Endothelial cell of umbilical vein (primary cell): Measurements from ENCODE around the gene DGKH. TPM values are rescaled to one million over a fixed set of nuclear protein-coding genes. Genes with fewer than 3 reads are reported as not detected.

Experiments
- BruUV-seq: library from RNA; stranded (reverse); fragments of 400-500 nt; replicated peaks from 2 replicates; lab custom pipeline; 2021; lab: Mats Ljungman, UMichigan
- CTCF ChIA-PET: fragments of 300-600, 350-600 bp; sonication (Branson Sonifier 250); formaldehyde crosslinking; loops from one replicate; lab custom pipeline; 2021; ENCODE audit warnings: antibody characterized with exemption, inconsistent platforms; lab: Charles Lee
- POLR2A ChIA-PET: fragments of 300-600, 350-600 bp; sonication (Branson Sonifier 250); formaldehyde crosslinking; loops from one replicate; lab custom pipeline; 2021; ENCODE audit warnings: antibody characterized with exemption, inconsistent platforms; lab: Charles Lee
- DNase-seq: peaks from one replicate; pipeline ENCODE4 v3.0.0-alpha.2; 2011; ENCODE audit warnings: low read depth, low spot score
- FAIRE-seq: peaks from 2 replicates; lab custom pipeline; 2011; peaks lifted over from hg19 to GRCh38; lab: Jason Lieb, UNC
- H2AFZ ChIP-seq: 2 replicates; pipeline ENCODE4 v1.6.0; 2012; ENCODE audit warnings: low read depth, low read length, control low read depth, inconsistent platforms
- H3K27ac ChIP-seq: 2 replicates; pipeline ENCODE4 v1.5.1; 2011; ENCODE audit warnings: low read depth, mild to moderate bottlenecking, control low read depth, low read length, moderate library complexity; ENCODE audit not compliant: insufficient read depth
- H3K27me3 ChIP-seq, 2 experiments: 2 replicates each; pipeline versions ENCODE4 v1.6.0 to v1.6.1; 2011; ENCODE audit warnings: low read length in 2 of 2, mixed read lengths in 1 of 2; ENCODE audit not compliant: control insufficient read depth in 2 of 2, insufficient read depth in 2 of 2
- H3K36me3 ChIP-seq, 2 experiments: 2 replicates in 1 of 2; 3 replicates in 1 of 2; pipeline ENCODE4 v1.5.1; 2011; ENCODE audit warnings: low read length in 2 of 2, mild to moderate bottlenecking in 1 of 2, moderate library complexity in 1 of 2; ENCODE audit not compliant: control insufficient read depth in 2 of 2, insufficient read depth in 2 of 2; ENCODE audit errors: extremely low read depth in 1 of 2
- H3K4me1 ChIP-seq: 3 replicates; pipeline ENCODE4 v1.5.1; 2011; ENCODE audit warnings: mild to moderate bottlenecking, low read length; ENCODE audit not compliant: control insufficient read depth, insufficient read depth; ENCODE audit errors: extremely low read depth
- H3K4me2 ChIP-seq: 2 replicates; pipeline ENCODE4 v1.6.1; 2011; ENCODE audit warnings: low read length, control low read depth, mixed read lengths; ENCODE audit not compliant: insufficient read depth
- H3K4me3 ChIP-seq, 3 experiments: fragments of 200-600 bp in 1 of 3; sonication (generic), shearing (Covaris generic) in 1 of 3; replicated peaks in 1 of 3; 2 replicates each; pipeline ENCODE4 v1.5.1; 2011 to 2016; ENCODE audit warnings: control low read depth in 3 of 3, low read length in 3 of 3, mild to moderate bottlenecking in 2 of 3, inconsistent platforms in 1 of 3, low read depth in 1 of 3, moderate library complexity in 1 of 3; ENCODE audit not compliant: insufficient read depth in 1 of 3
- H3K79me2 ChIP-seq: 2 replicates; pipeline ENCODE4 v1.6.0; 2012; ENCODE audit warnings: low read length, inconsistent platforms; ENCODE audit not compliant: control insufficient read depth, insufficient read depth
- H3K9ac ChIP-seq: replicated peaks from 2 replicates; pipeline ENCODE3; 2011; ENCODE audit warnings: low read length, control low read depth; ENCODE audit not compliant: insufficient read depth; ENCODE audit errors: extremely low read depth
- H3K9me1 ChIP-seq: replicated peaks from 3 replicates; pipeline ENCODE4 v1.6.0; 2011; ENCODE audit warnings: mild to moderate bottlenecking, low read length; ENCODE audit not compliant: control insufficient read depth, insufficient read depth; ENCODE audit errors: extremely low read depth
- H3K9me3 ChIP-seq: replicated peaks from 2 replicates; pipeline ENCODE4 v1.5.1; 2012; ENCODE audit warnings: low read length, inconsistent platforms; ENCODE audit not compliant: control insufficient read depth, insufficient read depth
- H4K20me1 ChIP-seq: replicated peaks from 2 replicates; pipeline ENCODE3; 2011; ENCODE audit warnings: mild to moderate bottlenecking, low read length; ENCODE audit not compliant: control insufficient read depth, insufficient read depth; ENCODE audit errors: extremely low read depth
- GATA2 ChIP-seq: IDR thresholded peaks from 2 replicates; pipeline ENCODE4 v1.7.0; 2011; ENCODE audit warnings: low read depth, mild to moderate bottlenecking, moderate library complexity, mixed read lengths, low read length; ENCODE audit not compliant: insufficient read length, insufficient read depth
- JUN ChIP-seq: IDR thresholded peaks from 2 replicates; pipeline ENCODE4 v1.6.1; 2011; ENCODE audit warnings: borderline replicate concordance, low read depth; ENCODE audit not compliant: insufficient read length, insufficient read depth
- POLR2A ChIP-seq: IDR thresholded peaks from 2 replicates; pipeline ENCODE4 v1.6.1; 2012; ENCODE audit warnings: low read depth, mild to moderate bottlenecking, control low read depth, low read length
- POLR2AphosphoS5 ChIP-seq: IDR thresholded peaks from 2 replicates; pipeline ENCODE4 v1.6.1; 2012; ENCODE audit warnings: low read depth, mild to moderate bottlenecking, control low read depth, low read length, moderate library complexity; ENCODE audit not compliant: insufficient read depth
- dilution Hi-C: fragments of 300-500 bp; cut with MboI; formaldehyde crosslinking; loops from one replicate; pipeline ENCODE4 v1.15.0; 2019; ENCODE audit warnings: low sequenced_read_pairs; ENCODE audit not compliant: extremely low pct_ligation_motif_present
- intact Hi-C: fragments of 100-400 bp; cut with micrococcal nuclease; formaldehyde crosslinking; loops from one replicate; pipeline ENCODE4 v1.10.0; 2022
- polyA plus RNA-seq, 4 experiments: library from polyadenylated mRNA; depleted of rRNA in 3 of 4; stranded (reverse) in 3 of 4; unstranded in 1 of 4; fragments of >200 nt; gene quantifications; 2 replicates each; pipeline versions ENCODE4 v1.2.1 to v1.2.3, GENCODE V29; 2011 to 2012; ENCODE audit warnings: missing spikeins in 1 of 4
- total RNA-seq: library from RNA; stranded (reverse); gene quantifications from 2 replicates; pipeline ENCODE4 v1.2.3, GENCODE V29; 2021

DGKH gene
- total and polyA plus RNA-seq, 2 donors (not counting 3 experiments of a cell fraction or from before 2014, with no cell fraction given) = 4.1 to 30.1 TPM

DNA sequence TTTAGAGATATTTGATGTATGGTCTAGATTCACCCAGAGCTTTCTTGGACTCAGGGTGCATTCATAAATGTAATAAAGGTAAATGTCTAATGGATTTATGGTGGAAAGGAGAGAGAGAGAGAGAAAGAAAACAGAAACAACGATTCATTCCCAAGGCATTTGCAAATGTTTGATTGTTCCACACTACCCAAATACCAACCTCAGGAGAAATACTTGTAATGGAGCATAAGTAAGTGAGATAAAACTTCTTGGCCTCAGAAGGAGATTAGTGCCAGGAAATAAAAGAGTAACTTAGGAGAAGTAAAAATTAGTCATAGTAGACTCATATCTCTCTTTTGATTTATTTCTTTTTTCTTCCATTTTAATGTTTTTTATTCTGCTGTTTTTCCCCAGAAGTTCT lies 40.6 kb upstream of the DGKH start:
- no peak overlapping the region for H3K4me2 ChIP-seq
- H3K9me3 ChIP-seq = no peaks in the 10 kb centered on the region
- FAIRE-seq = no peak
- H3K27me3 ChIP-seq = no peaks in the 10 kb centered on the region
- no peaks in the 10 kb centered on the region for H3K9me1 ChIP-seq
- no peak overlapping the region for H3K27ac ChIP-seq
- dilution Hi-C loops = no loop called here
- intact Hi-C loops = no loop called here
- no peaks in the 10 kb centered on the region for H3K36me3 ChIP-seq
- H3K9ac ChIP-seq = no peak overlapping the region
- ChIA-PET CTCF (no interaction called here), POLR2A (no interaction called here)
- BruUV-seq = no TSS peak
- no peak overlapping the region for H2AFZ ChIP-seq
- H4K20me1 ChIP-seq = no peaks in the 10 kb centered on the region
- DNase-seq = no peak
- no peaks in the 10 kb centered on the region for H3K79me2 ChIP-seq
- peaks cover 7% of the 10 kb centered on the region for H3K4me1 ChIP-seq
- H3K4me3 ChIP-seq = no peak overlapping the region
- peak; percentile 15 for TF ChIP-seq GATA2
- TF ChIP-seq JUN = no peak

- no peak overlapping the region for H3K4me3 ChIP-seq
- FAIRE-seq (no peak), DNase-seq (no peak)
- intact Hi-C loops = no loop called here
- no peak overlapping the region for H3K4me2 ChIP-seq
- ChIA-PET CTCF (no interaction called here), POLR2A (no interaction called here)
- no peaks in the 10 kb centered on the region for H3K36me3 ChIP-seq
- no TSS peak for BruUV-seq
- peaks cover 7% of the 10 kb centered on the region for H3K4me1 ChIP-seq
- H3K9me3 ChIP-seq = no peaks in the 10 kb centered on the region
- H3K9ac ChIP-seq = no peak overlapping the region
- no peak for TF ChIP-seq POLR2AphosphoS5
- TF ChIP-seq POLR2A = no peak
- H4K20me1 ChIP-seq = no peaks in the 10 kb centered on the region
- H2AFZ ChIP-seq = no peak overlapping the region
- H3K27me3 ChIP-seq = no peaks in the 10 kb centered on the region
- no peak overlapping the region for H3K27ac ChIP-seq
- dilution Hi-C loops = no loop called here
- H3K9me1 ChIP-seq = no peaks in the 10 kb centered on the region
- no peaks in the 10 kb centered on the region for H3K79me2 ChIP-seq
Measured at GRCh38 chr13:42009057-42009456, 39.4 kb upstream of the DGKH start.
